Body of pancreas (tissue), 4 donors: ENCODE results near the gene METTL8. TPM values are rescaled to one million over a fixed set of nuclear protein-coding genes. Genes with fewer than 3 reads are reported as not detected.

Experiments
- ATAC-seq: fragments of 150-250 bp; one replicate; pipeline ENCODE4 v1.9.1; 2016
- DNase-seq, 4 donors: peaks; one replicate each; pipeline ENCODE4 v3.0.0-alpha.2; 2019
- H3K27ac ChIP-seq, 4 donors: fragments of 200-600 bp; sonication (generic); 1 replicate in 3 of 4; 2 replicates in 1 of 4; pipeline versions ENCODE4 v1.5.1 to v1.6.1; 2016 to 2019; ENCODE audit warnings: mild to moderate bottlenecking in 1 of 4, mixed read lengths in 1 of 4, moderate library complexity in 1 of 4
- H3K27me3 ChIP-seq, 2 donors: fragments of 200-600 bp; sonication (generic); one replicate each; pipeline ENCODE4 v1.6.0; 2016; ENCODE audit warnings: mild to moderate bottlenecking in 1 of 2
- H3K36me3 ChIP-seq, 2 donors: fragments of 200-600 bp; sonication (generic); replicated peaks in 1 of 2; 2 replicates each; pipeline ENCODE4 v1.5.1; 2016; ENCODE audit warnings: low read depth in 2 of 2; ENCODE audit not compliant: insufficient read depth in 1 of 2
- H3K4me1 ChIP-seq: fragments of 200-600 bp; sonication (generic); one replicate; pipeline ENCODE4 v1.6.0; 2016
- H3K4me3 ChIP-seq, 2 donors: fragments of 200-600 bp; sonication (generic); 1 replicate in 1 of 2; 2 replicates in 1 of 2; pipeline ENCODE4 v1.5.1; 2016 to 2019
- H3K9me3 ChIP-seq, 3 donors: fragments of 200-600 bp; sonication (generic); 1 replicate in 2 of 3; 2 replicates in 1 of 3; pipeline ENCODE4 v1.5.1; 2016
- POLR2A ChIP-seq, 3 donors: fragments of 450-650 bp; IDR thresholded peaks; one replicate each; pipeline ENCODE4 v1.6.1; 2016; ENCODE audit warnings: antibody characterized with exemption in 3 of 3, mild to moderate bottlenecking in 2 of 3
- WGBS, 2 donors: methylation state at CpG; one replicate each; pipeline ENCODE4 v1.1.5; 2017; 5-methylcytosine and 5-hydroxymethylcytosine counted together
- intact Hi-C: fragments of 100-400 bp; cut with DNase I; formaldehyde crosslinking; loops from one replicate; pipeline ENCODE4 v1.15.1; 2023
- total RNA-seq, 2 donors: library from RNA; depleted of rRNA; stranded (reverse); fragments of >200 nt; gene quantifications; one replicate each; pipeline ENCODE4 v1.1.0, GENCODE V29; 2016
- TF ChIP-seq, protein P1 (sequence below), 7 experiments: fragments of 450-650 bp in 4 of 7; fragments of 200-600 bp in 3 of 7; sonication (generic) in 3 of 7; IDR thresholded peaks; one replicate each; pipeline ENCODE4 v1.5.1; 2016 to 2019; ENCODE audit warnings: antibody characterized with exemption in 7 of 7

Gene METTL8
- total RNA-seq, 2 donors from 2014 or later = 14.8 to 17.4 TPM

DNA sequence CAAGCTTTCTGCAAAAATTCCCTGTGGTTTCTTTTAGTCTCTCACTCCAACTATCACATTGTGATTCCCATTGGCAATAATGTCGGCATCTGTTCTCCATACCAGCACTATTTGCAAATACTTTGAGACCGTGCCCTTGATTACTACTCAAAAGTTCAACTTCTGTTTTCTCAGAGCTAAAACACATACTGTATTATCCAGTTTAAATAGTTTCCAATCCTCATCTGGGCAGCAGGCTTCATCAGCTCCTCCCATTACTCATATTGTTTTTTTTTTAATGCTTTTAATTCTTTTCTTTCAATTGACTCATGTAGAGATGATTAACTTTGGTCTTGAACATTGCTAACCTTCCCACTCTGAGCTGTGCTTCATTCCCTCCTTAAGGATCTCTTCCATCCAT is 135.8 kb downstream of the METTL8 start:
- Histone ChIP-seq H3K27ac (no peak overlapping the region), H3K27me3 (no peaks in the 10 kb centered on the region), H3K9me3 (no peaks in the 10 kb centered on the region), H3K4me3 (no peak overlapping the region), H3K36me3 (no peaks in the 10 kb centered on the region), H3K4me1 (no peaks in the 10 kb centered on the region)
- TF ChIP-seq, protein P1, sequence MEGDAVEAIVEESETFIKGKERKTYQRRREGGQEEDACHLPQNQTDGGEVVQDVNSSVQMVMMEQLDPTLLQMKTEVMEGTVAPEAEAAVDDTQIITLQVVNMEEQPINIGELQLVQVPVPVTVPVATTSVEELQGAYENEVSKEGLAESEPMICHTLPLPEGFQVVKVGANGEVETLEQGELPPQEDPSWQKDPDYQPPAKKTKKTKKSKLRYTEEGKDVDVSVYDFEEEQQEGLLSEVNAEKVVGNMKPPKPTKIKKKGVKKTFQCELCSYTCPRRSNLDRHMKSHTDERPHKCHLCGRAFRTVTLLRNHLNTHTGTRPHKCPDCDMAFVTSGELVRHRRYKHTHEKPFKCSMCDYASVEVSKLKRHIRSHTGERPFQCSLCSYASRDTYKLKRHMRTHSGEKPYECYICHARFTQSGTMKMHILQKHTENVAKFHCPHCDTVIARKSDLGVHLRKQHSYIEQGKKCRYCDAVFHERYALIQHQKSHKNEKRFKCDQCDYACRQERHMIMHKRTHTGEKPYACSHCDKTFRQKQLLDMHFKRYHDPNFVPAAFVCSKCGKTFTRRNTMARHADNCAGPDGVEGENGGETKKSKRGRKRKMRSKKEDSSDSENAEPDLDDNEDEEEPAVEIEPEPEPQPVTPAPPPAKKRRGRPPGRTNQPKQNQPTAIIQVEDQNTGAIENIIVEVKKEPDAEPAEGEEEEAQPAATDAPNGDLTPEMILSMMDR (IDR thresholded peaks at IDR 0.05) = no peak
- no peak for TF ChIP-seq POLR2A (IDR thresholded peaks at IDR 0.05)
- intact Hi-C loops = no loop called here
- no peak for ATAC-seq
- no peak for DNase-seq
- WGBS, 2 donors = 79 to 90% methylated on average over 2 of the region's 2 CpGs

DNA sequence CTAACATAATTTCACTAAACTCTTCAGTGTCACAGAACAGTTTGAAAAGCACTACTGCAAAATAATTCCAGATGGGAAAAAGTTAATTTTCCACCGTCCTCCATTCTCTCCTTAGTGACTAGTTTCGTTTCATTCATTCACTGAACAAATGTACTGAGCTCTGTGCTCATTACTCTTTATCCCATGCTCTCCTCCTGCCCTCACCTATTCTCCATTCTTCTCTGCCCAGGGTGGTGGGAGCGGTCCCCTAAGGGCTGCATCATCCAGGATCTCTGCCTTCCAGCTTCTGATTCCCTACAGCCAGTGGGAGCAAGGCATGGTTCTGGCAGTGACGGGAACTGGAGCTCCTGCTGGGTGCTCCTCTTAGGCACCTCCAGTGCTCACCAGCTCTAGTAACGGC is 139.2 kb downstream of the METTL8 start:
- WGBS, 2 donors = 86 to 89% methylated on average over 5 of the region's 5 CpGs
- Histone ChIP-seq H3K4me1 (no peaks in the 10 kb centered on the region), H3K27ac (no peak overlapping the region), H3K36me3 (no peaks in the 10 kb centered on the region), H3K4me3 (no peak overlapping the region), H3K9me3 (no peaks in the 10 kb centered on the region), H3K27me3 (no peaks in the 10 kb centered on the region)
- intact Hi-C loops = no loop called here
- TF ChIP-seq POLR2A (IDR thresholded peaks at IDR 0.05) = no peak
- TF ChIP-seq, protein P1 (IDR thresholded peaks at IDR 0.05) = no peak
- ATAC-seq (no peak), DNase-seq (no peak)

DNA sequence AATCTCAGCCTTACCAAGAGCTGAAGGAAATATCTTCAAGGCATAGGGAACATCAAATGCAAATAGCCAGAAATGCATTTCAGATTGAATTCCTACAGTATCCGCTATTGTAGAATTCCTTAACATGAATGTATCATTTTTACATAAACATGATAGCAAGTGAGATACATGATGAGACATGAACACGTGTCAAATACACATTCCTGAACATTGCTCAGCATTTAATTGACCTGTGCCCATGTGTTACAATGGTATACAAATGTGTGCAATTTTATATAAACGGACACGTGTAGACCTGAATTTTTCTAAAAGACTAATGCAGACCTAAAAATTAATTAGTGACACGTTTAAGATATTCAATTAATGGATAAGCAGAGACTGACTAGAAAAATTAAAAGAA is 140.1 kb downstream of the METTL8 start:
- intact Hi-C loops = no loop called here
- Histone ChIP-seq H3K36me3 (no peaks in the 10 kb centered on the region), H3K4me1 (no peaks in the 10 kb centered on the region), H3K9me3 (no peaks in the 10 kb centered on the region), H3K27me3 (no peaks in the 10 kb centered on the region), H3K4me3 (no peak overlapping the region), H3K27ac (no peak overlapping the region)
- no peak for ATAC-seq
- WGBS, 2 donors = 72 to 79% methylated on average over 5 of the region's 5 CpGs
- no peak for DNase-seq
- TF ChIP-seq, protein P1 (IDR thresholded peaks at IDR 0.05) = no peak
- TF ChIP-seq POLR2A (IDR thresholded peaks at IDR 0.05) = no peak

DNA sequence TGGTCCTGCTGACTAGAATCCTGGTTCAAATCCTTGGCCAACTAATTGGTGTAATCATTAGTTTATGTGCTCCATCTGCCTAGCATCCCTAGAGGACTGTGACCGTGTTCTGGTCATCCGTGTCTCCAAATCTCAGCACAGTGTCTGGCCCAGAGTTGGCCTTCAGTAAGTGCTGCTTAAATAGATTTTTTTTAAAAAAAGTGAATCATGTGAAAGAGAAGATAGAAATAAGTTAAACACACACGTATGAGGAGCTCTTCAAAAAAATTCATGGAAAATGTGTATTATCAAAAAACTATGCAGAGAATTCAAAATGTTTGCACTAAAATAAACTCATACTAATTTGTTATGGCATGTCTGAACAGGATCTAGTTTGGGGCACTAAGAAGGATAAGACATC is 143.8 kb downstream of the METTL8 start:
- H3K9me3 ChIP-seq = no peaks in the 10 kb centered on the region
- no peak for DNase-seq
- no peak for ATAC-seq
- no peaks in the 10 kb centered on the region for H3K36me3 ChIP-seq
- no peaks in the 10 kb centered on the region for H3K4me1 ChIP-seq
- TF ChIP-seq, protein P1 (IDR thresholded peaks at IDR 0.05) = no peak
- no peak for TF ChIP-seq POLR2A (IDR thresholded peaks at IDR 0.05)
- 80 to 91% methylated on average over 3 of the region's 3 CpGs for WGBS, 2 donors
- no peak overlapping the region for H3K4me3 ChIP-seq
- no peak overlapping the region for H3K27ac ChIP-seq
- no peaks in the 10 kb centered on the region for H3K27me3 ChIP-seq
- intact Hi-C loops = no loop called here

DNA sequence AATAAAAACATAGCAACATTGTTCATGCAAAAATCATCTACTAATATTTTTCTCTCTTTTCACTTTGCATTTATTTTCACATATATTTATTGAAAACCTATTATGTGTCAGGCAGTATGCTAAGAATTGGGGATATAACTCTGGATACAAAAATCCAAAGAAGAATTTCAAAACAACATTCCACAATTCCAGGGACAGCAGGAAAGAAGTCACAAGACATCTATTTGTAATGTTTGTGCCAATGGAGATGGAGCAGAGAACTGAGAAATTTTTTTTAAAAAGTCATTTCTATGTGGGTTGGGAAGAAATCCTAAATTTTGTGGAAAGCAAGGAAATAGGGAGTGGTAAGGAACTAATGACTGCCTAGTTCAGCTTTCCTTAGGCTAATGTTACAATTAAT is 144.5 kb downstream of the METTL8 start:
- no peak for DNase-seq
- Histone ChIP-seq H3K4me1 (no peaks in the 10 kb centered on the region), H3K27ac (no peak overlapping the region), H3K36me3 (no peaks in the 10 kb centered on the region), H3K4me3 (no peak overlapping the region), H3K27me3 (no peaks in the 10 kb centered on the region), H3K9me3 (no peaks in the 10 kb centered on the region)
- no peak for ATAC-seq
- TF ChIP-seq POLR2A (IDR thresholded peaks at IDR 0.05) = no peak
- TF ChIP-seq, protein P1 (IDR thresholded peaks at IDR 0.05) = no peak
- intact Hi-C loops = no loop called here
